Right lung (tissue), 5 donors: Measurements from ENCODE around the gene UBXN1. TPM values are rescaled to one million over a fixed set of nuclear protein-coding genes. Genes with fewer than 3 reads are reported as not detected.
"Not testable (repeated sequence)": the region's sequence is repeated elsewhere in the genome, so short reads cannot be mapped to it uniquely, and the experiment has no call there.

Source experiments
- DNase-seq, 2 donors: peaks; one replicate each; pipeline ENCODE4 v3.0.0-alpha.2; 2013
- polyA plus RNA-seq, 5 donors: library from polyadenylated mRNA; unstranded; fragments of 120-200 nt; gene quantifications; one replicate each; pipeline versions ENCODE4 v1.2.1 to v1.2.3, GENCODE V29; 2013; ENCODE audit warnings: inconsistent platforms in 1 of 5, low replicate concordance in 1 of 5; ENCODE audit not compliant: insufficient read length in 5 of 5, insufficient read depth in 1 of 5

The UBXN1 gene
- polyA plus RNA-seq, 5 donors = 132 to 176 (median 145) TPM

DNA sequence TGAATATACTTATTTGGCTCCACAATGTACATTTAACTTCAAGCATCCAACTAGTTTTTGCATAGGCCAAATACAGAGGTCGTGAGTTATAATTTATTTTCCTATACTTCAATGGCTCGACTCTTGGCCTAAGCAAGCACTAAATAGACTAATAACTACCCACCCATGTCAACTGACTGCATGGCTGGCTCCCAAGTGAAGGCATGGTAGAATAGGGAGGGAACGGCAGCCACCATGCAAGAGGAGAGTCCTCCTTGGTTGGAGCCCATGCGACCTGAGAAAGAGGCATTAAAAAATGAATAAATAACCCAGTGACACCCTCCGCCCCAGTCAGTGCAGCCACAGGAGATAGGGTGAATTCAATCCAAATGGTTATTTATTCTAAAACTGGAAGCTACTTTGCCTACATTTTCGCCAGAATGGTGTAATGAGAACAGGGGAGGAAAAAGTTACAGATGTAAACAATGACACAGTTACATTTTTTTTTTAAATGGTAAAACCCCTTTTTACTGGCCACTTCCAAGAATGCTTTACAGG lies 33.5 kb upstream of the UBXN1 start:
- DNase-seq = no peak

DNA sequence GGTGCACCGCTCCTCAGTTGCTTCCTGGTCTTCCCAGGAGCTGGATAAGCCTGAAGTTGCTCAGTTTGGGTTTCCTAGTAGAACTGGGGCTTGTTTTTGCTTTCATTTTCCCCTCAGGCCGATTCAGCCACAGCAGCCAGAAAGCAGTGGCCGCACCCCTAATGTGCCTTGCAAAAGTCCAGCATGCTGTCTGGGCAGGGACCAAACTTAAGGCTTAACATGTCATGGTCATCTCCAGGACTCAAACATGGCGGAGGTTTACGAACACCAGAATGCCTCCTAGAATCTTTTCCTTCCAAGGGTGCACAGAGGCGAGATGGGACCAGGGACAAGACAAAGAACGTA lies 31.1 kb upstream of the UBXN1 start:
- no peak for DNase-seq

DNA sequence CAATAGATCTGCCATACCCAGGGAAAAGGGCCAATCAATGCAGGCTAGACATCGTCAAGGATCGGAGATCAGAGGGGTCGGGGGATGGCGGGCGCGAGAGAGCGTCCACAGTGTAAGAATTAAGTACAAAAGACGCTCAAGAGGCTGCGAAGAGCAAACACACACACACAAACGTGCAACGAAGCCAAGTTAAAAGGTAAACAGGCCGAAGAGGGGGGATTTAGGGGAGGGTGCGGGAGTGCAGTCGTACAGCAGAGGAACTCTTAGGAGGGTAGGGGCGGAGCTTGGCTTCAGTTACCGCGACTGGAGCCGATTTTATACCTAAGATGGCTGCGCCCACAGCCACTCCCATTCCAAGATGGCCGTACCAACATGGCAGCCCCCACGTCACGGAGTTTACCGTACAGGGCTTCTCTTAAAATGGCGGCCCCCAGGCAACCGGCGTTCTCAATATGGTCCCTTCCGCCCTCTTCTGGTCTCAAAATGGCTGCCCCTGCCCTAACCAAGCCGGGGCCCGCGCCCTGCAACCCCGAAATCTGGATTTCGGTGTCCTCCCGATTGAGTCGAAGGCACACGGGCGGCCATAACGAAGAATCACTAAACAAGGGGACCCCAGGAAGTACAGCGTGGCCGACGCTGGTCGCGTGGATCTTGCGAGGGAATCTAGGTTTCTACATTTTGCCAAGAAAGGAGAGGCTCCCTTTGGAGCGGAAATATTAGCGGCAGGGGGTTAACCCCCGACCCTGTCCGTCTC lies 30.6 kb upstream of the UBXN1 start:
- DNase-seq = peak; percentile 96 to 98

DNA sequence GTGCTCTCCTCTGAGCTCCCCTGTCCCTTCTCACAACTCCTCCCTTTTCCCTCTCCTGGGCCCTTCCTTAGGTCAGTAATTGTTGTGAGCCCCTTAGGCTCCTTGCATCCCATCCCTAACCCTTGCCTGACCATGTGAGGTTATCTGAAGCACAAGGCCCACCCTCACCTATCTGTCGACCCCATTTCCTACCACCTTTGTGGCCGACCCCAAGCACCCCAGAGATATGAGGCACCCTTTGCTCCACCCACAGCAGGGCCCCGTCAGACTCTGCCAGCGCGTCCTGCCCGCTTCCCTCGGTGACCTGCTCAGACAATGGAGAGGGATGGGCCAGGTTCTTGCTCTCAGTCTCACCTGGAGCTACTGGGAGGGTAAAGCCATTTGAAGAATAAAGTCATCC lies 29.9 kb upstream of the UBXN1 start:
- DNase-seq = no peak

DNA sequence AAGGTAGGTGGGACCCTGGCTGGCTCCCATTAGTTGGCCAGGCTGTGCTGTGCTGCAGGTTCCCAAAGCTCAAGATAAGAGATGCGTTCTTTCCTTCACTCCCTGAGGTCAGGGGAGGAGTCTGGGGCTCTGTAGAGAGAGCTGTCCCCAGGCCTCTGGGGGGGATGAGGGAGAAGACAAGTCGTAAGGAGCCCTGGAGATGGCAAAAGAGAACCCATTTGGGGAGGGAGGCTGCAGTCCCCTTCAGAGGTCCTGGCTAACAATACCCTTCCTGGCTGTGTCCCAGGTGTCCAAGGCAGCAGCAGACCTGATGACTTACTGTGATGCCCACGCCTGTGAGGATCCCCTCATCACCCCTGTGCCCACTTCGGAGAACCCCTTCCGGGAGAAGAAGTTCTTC lies 29.5 kb upstream of the UBXN1 start:
- no peak for DNase-seq

DNA sequence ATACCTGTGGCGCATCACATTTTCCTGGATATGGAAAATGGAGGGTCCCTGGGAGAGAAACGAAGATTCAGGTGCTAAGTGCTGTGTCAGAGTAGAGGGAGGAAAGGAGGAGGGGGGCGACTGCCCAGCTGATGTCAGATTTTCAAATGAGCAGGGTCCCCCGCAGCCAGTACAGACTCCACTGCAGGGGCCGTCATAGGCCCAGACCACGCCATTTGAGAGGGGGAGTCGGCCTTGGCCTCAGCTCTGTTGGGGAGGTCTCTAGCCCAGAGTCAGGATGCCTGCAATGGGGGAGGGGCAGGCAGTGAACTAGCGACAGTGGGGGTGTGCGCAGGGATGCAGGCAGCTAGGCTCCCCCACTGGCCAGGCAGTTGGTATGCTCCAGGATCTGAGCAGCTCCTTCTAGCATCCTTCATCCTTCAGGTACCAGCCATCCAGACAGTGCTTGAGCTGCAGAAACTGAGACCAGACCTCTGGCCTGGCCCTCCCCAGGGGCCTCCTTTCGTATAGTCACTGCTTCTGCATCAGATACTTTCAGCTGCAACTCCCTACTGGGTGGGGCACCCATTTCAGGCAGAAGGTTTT lies 28.5 kb upstream of the UBXN1 start, which contains the start of the genes BSCL2 and GNG3:
BSCL2 (minus strand) TSS at position 148 of the 585 bp plus-strand sequence. CDS start 229 bp downstream, outside the sequence.
GNG3 (plus strand) TSS at position 400 of the 585 bp plus-strand sequence. CDS start 620 bp downstream, outside the sequence.
- DNase-seq = no peak

DNA sequence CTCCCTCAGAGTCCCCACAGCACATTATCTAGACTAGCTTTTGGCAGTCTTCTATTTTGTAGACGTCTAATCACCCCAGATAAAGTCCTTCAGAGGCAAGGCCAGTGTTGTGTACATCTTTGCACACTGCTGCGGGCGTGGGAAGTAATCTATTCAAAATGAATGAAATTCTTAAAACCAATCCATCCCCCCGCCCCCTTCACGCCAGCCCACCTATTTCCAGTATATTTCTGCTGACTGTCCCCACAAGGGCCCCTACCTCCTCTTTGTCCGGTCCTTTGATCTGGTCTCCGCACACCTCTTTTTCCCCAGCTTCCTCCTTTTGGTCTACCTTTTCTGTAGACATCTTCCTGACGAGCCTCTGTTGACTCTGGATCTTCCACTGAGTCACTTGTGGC lies 28.0 kb upstream of the UBXN1 start:
- no peak for DNase-seq

DNA sequence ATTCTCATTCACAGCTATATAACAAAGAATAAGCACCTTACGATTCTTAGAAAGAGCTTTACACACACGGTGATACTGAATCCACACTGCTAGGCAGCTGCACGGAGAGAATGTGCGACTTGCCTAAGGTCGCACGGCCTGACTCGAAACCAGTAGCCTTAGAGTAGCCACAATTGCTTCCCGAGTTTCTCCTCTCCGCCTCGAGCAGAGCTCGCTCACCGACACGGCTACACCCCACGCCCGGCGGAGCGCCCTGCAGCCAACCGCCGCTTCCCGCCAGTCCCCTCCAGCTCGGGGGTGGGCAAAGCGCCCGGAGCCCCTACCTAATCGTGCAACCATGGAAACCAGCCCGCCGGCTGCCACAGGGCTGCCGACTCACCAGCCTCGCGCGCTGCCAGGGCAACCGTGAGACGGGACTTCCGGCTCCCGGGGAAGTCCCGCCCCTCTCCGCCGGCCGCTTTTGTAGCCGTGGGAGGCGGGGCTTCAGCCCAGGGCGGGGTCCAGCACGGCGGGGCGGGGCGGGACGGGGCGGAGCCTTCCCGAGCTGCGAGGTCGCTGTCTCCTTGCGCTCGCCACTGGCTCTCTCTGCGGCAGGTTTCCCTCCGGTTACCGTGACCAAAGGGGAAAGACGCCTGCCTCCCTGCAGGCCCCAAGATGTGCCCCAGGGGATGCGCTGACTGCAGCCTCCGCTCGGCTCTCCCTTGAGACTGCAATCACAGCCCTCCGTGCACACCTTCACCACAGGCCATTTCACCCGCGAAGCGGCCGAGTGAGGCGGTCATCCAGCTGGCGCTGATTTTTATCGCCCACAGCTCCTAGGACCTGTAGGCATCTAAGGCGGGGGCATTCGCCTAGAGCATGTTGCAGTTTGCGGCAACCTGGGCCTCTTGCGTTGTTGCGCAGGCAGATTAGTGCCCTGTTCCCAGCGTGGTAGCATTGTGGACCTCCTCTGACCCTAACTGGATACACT lies 27.3 kb upstream of the UBXN1 start:
- peak; percentile 91 to 92 for DNase-seq

DNA sequence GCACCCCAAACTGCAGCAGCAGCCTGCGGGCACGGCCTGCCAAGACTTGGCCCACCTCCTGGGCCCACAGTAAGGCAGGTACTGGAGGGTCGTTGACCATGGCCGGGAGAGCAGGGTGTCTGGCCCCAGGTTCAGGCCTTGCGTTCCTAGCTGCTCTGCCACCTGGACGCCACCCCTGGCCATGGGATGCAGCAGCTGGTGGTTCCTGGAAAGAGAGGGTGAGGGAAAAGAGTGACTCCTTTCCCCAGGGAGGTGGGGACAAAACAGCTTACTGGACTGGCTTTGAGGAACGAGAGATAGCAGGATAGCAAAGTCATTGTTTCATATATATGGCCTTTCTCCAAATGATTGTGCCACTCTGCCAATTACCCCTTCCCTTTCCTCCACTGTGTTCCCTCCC lies 26.5 kb upstream of the UBXN1 start:
- no peak for DNase-seq

DNA sequence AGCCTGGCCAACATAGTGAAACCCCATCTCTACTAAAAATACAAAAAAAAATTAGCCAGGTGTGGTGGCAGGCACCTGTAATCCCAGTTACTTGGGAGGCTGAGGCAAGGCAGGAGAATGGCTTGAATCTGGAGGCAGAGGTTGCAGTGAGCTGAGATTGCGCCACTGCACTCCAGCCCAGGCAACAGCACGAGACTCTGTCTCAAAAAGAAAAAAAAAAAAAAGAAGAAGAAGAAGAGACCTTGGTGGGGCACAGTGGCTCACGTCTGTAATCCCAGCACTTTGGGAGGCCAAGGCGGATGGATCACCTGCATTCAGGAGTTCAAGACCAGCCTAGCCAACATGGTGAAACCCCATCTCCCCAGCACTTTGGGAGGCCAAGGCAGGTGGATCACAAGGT lies 25.0 kb upstream of the UBXN1 start:
- DNase-seq = not testable (repeated sequence)

DNA sequence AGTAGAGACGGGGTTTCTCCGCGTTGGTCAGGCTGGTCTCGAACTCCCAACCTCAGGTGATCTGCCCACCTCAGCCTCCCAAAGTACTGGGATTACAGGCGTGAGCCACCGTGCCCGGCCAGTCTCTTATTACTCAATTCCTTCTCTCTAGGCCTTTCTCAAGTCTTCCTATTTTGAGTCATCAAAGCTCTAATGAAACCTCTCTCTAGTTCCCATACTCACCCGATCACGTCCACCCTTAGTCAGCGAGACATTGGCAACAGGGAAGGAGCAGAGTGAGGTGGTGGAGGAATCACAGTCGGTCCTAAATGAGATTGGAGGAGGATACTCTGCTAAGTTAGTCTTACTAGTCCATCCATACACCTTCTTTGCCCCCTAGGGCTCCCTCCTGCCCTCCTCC lies 23.4 kb upstream of the UBXN1 start:
- no peak for DNase-seq

DNA sequence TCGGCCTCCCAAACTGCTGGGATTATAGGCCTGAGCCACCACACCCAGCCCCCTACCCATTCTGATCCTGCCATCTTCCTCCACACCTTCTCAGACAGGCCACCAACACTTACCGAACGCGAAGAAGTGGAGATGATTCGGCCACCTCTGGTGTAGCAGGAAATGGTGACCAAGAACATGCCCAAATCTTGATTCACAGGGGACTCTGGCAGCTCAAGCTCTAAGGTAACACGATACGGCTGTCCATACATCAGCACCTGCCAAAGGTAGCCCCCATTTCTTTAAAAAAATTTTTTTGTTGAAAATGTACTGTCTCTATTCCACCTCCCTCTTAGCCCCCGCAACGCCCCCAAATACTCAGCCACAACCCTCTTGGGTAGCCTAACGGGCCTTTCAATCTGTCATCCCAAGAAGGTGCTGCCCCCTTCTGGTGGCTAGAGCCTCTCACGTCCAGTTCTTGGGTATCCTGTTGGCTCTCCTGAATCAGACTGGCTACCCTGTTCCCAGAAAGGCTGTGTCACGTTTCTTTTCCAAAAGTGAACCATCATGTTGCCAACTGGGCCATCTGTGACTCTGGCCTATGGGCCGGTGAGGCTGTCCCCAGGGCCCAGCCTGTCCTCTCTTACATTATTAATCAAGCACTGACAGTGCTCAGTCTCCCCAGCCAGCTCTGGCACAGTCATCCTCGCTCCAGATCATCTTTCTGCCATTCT lies 15.7 kb upstream of the UBXN1 start:
- DNase-seq = no peak

DNA sequence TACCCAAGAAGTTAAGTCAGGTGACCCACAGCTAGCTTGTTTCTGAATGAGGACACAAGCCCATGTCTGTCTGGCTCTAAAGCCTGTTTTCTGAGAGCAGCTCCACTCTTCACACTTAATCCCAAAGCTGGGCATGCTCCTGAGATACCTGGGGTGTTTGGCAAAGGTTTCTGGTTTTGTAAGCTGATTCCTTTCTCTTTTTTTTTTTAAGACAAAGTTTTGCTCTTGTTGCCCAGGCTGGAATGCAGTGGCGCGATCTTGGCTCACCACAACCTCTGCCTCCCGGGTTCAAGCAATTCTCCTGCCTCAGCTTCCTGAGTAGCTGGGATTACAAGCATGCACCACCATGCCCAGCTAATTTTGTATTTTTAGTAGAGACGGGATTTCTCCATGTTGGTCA lies 14.8 kb upstream of the UBXN1 start:
- DNase-seq = not testable (repeated sequence)

DNA sequence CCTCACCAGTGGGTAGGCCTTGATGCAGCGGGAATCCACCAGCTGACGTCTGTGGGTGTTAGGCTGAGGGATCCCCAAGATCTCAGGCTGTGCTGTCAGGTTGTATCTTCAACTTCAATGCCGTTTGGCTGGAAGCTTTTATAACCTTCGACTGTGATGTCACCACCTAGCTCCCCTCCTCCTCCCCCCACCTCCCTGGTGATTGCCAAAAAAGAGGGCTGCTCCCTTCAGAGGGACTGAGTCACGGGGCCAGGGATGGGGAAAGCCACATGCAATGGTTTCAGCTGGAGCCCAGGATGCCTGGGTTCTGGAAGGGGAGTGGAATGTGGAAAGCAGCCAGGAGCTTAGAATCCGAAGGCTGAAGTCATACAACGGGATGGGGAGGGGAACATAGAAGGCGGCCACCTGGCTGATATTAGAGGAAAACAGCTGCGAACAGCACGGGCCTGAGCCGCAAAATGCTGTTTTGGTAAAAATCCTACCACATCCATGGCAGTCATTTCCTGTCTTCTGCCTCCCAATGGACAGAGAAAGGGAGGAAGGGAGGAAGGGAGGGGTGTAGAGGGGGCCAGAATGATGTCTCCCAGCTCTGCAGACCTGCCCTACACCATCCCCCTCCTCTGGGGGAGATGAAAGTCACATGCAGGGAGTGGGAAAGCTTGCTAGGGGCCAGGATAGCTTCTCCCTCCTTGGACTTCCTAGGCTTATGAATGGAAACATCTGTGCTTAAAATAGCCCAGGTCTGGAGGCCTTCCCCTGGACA lies 10.7 kb upstream of the UBXN1 start, which contains the start of gene LRRN4CL:
LRRN4CL (minus strand) TSS at position 110 of the 763 bp plus-strand sequence. CDS start 1,022 bp downstream, outside the sequence.
- no peak for DNase-seq

DNA sequence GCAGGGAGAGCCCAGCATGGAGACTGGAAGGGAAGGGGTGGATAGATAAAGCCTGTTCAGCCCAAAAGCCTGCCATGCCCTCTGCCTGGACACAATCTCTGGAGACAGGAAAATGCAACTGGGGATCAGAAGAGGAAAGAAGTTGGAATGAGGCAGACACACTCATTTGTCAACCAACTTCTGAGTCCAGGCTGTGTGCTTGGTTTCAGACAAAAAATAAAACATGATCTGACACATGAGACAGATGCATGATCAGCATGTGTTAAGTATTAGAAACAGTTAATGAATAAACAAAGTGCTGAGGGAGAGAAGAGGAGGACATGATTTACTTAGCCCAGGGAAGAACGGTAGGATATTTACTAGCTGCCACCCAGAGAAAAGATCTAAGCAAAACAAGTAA lies 9.6 kb upstream of the UBXN1 start:
- DNase-seq = no peak

DNA sequence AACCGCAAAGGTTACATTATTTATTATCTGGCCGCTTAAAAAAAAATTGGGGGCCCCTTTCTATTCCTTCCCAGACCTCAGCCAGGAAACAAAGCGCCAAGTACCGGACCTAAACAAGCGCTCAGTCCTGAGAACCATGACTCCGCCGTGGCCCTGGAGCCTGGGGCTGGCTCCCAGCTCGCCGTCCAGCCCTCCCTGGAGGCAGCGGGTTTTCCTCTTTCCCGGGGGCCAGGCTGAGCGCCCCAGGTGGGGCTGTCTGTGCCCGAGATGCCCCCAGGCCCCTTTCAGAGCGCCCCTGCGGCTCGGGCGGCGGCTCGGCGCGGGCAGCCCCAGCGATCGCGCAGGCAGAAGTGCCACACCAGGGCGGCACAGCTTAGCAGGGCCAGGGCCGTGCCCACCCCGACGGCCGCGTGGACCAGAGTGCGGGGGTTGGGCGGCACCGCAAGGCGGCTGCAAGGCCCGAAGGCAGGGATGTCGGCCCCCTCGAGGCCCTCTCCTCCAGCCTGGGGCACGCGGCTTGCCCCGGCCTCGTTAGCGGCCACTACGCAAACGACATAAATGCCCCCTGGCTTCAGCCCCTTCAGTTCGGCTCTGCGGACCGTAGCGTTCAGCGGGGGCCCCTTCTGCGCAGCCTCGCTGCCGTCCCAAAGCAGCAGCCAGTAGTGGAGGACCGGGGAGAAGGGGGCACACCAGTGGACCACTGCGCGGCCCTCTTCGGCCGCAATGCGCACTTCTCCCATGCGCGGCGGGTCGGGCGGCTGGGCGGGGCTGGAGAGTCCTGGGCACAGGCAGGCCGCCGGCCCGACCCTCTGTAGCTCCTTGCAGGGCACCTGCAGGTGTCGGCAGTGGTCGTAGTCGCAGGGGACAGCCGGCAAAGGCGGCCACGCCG lies 8.9 kb upstream of the UBXN1 start:
- DNase-seq = no peak

DNA sequence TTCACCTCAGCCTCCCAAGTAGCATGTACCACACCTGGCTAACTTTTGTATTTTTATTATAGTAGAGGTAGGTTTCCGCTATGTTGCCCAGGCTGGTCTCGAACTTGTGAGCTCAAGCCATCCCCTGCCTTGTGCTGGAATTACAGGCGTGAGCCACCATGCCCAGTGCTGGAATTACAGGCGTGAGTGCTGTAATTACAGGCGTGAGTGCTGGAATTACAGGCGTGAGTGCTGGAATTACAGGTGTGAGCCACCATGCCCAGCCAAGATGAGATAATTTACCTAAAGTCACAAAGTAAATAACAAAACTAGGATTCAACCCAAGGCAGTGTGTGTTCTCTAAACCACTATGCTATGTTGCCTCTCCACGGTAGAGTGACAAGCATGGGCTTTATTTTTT lies 3.6 kb upstream of the UBXN1 start:
- no peak for DNase-seq

DNA sequence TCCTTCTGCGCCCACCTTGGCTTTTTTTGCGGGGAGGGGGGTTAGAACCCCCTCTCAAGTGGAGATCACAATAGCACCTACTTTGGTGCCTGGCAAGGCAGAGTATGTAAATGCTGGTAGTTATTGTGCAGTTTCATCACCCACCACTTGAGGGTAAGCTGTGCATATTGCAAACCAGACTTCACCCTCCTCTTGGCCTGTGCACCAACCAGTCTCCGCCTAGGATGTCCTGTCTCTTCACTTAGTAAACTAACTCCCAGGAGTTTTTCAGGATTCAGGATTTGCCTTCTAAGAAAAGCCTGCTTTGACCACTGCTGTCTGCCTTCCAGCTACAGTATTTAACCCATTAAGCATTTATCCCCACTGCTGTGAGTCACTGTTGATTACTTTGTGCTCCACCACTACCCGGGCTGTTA lies 2.0 kb upstream of the UBXN1 start:
- no peak for DNase-seq

DNA sequence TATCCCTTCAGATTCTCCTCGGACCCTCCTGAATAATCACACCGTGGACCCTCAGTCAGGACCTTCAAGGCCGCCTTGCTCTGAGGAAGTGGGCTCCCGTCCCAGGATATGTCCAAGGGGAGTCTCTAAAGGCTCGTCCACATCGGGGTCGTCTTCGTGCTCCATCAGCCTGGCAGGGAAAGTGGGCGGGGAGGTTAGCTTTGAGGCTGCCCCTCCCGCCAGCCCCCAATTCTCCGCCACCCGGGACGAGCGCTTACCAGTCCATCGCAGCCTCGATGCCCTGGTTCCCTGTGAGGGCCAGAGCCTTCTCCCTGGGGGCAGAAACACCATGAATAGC lies 472 bp downstream of the UBXN1 start:
- DNase-seq = no peak

DNA sequence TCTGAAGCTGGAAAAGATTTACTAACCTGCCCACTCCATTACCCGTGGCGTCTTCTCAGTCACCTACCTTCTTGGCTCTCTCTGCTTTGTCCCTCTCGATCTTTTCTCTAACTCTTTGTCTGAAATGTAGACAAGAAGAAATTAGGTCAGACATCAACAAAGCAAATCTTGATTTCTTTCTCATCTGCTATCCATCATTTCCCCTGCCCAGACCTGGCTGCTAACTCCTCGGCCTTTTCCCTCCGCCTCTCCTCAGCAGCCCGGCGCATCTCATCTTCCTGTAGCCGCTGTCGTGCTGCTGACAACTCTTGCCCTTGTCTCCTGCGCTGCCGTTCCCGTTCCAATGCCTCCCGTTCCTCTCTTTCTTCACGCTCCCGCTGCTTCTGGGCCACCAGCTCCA lies 1.2 kb downstream of the UBXN1 start:
- DNase-seq = no peak
